HG03354 (cell line): Measurements from ENCODE around the gene HEXIM1.

Source experiments
- ATAC-seq: cut with Tn5 transposase; IDR thresholded peaks from one replicate; pipeline ENCODE4 v1.9.1; 2021; ENCODE audit warnings: mild to moderate bottlenecking; ENCODE audit not compliant: unreplicated experiment, poor library complexity, severe bottlenecking

HEXIM1 gene

DNA sequence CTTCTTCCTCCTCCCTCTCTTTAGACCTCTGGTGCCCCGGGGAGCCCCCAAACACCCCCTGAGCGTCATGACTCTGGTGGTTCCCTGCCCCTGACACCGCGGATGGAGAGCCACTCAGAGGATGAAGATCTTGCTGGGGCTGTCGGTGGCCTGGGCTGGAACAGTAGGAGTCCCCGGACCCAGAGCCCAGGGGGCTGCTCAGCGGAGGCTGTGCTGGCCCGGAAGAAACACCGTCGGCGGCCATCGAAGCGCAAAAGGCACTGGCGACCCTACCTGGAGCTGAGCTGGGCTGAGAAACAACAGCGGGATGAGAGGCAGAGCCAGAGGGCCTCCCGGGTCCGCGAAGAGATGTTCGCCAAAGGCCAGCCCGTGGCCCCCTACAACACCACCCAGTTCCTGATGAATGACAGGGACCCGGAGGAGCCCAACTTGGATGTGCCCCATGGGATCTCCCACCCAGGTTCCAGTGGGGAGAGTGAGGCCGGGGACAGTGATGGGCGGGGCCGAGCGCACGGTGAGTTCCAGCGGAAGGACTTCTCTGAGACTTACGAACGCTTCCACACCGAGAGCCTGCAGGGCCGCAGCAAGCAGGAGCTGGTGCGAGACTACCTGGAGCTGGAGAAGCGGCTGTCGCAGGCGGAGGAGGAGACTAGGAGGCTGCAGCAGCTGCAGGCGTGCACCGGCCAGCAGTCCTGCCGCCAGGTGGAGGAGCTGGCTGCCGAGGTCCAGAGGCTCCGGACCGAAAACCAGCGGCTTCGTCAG, 20.9 kb downstream of the HEXIM1 start:
- no peak for ATAC-seq

DNA sequence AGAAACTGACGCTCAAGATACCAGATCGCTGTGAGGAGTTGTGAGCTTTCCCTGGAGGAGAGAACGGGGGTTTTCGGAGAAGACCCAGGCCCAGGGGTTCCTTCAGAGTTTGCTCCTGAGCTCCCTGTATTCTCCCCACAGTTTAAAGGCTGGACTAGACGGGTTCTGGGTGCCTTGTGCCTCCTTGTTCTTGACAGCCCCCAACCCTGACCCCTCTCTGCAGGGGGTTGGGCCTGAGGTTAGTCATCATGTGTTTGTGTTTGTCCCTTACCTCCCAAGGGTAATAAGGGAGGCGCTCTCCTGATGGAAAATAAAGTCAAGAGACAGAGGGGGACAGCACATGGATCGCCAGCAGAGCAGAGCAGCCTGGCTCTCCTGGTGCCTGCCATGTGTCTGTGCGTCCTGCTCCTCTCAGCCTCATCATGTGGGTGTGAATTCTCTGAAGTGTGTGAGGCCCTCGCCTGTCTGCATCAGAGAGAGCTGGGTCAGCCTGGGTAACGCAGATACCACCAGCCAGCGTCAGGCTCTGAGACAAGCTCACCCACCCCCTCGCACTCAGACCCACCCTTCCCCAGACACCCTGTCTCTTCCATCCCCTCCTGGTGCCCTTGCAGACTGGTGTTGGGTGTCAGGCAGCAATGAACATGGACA, 22.1 kb downstream of the HEXIM1 start:
- no peak for ATAC-seq

DNA sequence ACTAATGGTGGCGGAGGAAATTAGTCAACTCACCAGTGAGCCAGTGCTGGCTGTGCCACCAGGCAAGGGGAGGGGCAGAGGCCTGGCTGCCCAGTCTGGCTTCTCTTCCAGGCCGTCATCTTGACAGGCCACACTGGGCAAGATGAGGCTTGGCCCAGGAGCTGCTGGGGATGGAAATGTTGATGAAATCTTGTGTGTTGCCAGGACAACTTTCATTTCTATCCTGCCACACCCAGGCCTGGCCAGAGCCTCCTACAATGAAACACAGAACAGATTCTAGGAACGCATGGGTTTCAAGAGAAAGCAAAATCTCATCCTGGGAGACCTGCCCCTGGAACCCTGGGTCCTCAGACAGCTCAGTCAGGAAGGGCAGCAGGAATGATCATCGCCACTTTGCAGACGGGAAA, 22.7 kb downstream of the HEXIM1 start:
- ATAC-seq, result no peak

DNA sequence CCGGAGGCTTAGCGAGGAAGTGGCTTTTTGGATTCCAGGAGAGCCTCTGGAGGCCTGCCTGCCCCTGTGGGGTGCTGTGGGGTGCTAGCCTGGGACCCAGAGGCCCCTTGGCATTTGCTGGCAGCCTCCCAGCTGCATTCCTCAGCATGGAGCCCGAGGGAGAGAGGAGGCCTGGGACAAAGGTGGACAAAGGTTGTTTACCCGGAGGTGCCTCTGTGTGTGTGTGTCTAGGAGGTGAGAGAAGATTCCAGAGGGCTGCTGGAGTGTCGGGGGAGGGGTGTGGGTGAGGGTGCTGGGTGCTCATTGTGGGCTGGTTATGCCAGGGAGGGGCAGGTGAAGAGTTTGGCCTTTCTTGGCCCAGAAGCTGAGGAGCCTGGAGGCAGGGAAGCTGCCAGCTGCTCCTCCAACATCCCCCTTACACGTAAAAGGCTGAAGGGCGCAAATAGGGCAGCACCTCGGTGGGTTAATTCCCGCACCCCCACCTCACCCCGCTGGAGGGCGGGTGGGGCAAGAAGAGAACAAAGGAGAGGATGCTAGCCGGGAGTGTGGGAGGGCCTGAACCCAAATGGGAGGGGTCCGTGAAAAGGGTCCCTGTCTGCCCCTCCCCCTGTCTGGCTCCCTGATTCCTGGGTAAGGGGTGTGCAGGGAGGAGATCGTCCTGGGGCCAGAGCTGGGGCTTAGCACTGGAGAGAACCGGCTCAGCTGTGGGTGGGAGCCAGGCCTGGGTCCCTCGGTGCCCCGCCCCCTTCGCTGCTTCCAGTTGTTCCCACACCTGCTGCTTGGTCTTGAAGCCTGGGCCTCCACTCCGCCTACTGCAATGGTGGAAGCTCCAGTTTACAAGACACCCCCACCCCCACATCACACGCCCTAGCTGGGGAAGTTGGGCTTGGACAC, 23.3 kb downstream of the HEXIM1 start:
- no peak for ATAC-seq

DNA sequence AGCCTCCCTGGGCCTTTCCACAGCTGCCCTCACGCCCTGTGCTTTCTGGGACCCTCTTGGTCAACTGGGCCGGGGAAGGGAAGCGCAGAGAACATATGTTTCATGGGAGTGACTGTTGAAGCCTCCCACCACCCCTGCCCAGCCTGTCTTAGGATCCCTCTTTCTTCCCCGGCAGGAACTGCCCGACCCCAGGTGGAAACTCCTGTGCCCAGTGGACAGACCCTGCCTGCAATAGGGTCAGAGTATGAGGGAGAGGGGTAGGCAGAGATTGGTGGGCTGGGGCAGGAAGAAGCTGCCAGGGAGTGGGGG, 23.9 kb downstream of the HEXIM1 start:
- ATAC-seq, result no peak

DNA sequence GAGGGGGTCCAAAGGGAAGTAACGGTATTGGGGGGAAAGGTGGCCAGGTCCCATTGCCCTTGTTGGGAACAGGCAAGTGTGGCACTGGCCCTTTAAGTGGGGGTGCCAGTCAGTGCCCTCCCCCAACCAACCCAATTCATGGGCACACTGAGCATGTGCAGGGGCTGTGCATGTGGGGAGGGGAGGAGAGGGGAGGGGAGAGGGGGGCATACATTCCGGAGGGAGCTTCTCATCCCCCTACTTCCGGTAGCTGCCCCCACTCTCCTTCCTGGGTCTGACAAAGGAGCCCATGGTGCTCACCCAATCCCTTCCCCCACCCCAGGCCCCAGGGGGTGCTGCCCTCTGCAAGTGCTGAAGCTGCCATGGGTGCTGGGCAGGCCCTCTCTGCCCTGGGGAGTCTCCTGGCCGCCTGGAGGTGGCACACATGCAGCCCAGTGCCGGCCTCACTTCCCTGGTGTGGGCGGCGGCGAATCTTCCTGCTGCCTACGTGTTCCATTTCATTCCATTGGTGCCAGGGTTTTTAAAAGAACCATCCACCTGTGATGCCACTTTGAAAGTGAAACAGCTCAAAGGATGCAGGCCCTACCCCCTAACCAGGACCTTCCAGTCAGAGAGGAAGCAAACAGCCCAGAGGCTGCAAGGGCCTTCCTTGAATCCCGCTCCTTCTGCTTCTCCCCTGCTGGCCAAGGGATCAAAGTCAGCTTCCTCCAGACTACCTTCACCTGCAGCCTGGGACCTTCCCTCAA, 24.4 kb downstream of the HEXIM1 start:
- no peak for ATAC-seq

DNA sequence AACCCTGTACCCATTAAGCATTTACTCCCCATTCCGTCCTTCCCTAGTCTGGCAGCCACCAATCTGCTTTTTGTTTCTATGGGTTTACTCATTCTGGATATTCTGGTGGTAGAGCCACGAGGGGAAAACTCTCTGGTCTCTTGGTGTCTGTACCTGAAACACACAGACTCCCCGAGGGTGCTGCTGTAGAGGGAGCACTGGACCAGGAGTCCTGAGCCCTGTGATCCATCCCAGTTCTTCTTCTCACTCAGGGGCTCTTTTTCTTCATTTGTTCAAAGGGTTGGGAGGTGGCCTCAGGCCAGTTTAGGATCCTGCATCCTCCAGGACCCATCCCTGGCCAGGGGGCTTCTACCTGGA, 27.5 kb downstream of the HEXIM1 start:
- ATAC-seq, result no peak

DNA sequence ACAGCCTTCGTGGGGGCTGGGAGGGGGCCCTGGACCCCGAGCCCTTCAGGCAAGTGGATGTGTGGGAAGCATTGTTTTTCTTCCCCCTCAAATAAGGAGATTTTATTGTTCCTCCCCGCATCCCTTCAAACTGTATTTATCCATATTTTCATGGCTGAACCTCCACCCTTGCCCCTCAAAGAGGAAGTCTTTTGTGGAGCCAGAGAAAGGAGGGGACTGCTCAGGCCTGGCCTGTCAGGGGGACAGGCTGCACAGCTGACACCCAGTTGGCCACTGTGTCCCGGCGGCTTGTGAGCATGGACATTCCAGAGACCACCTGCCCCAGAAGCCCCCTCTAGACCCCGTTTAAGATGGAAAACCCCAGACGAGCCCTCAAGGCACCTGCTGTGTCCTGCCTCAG, 29.3 kb downstream of the HEXIM1 start:
- no peak for ATAC-seq

DNA sequence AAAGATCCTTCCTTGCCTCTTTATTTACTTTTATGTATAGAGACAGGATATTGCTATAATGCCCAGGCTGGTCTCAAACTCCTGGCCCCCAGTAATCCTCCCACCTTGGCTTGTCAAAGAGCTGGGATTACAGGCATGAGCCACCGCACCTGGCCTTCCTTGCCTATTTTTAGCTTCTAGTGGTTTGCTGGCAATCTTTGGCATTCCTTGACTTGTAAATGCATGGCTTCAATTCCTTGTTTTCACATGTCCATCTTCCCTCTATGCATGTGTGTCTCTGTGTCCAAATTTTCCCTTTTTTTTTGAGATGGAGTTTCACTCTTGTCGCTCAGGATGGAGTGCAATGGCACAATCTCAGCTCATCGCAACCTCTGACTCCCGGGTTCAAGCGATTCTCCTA, 35.9 kb downstream of the HEXIM1 start:
- ATAC-seq, result no peak

DNA sequence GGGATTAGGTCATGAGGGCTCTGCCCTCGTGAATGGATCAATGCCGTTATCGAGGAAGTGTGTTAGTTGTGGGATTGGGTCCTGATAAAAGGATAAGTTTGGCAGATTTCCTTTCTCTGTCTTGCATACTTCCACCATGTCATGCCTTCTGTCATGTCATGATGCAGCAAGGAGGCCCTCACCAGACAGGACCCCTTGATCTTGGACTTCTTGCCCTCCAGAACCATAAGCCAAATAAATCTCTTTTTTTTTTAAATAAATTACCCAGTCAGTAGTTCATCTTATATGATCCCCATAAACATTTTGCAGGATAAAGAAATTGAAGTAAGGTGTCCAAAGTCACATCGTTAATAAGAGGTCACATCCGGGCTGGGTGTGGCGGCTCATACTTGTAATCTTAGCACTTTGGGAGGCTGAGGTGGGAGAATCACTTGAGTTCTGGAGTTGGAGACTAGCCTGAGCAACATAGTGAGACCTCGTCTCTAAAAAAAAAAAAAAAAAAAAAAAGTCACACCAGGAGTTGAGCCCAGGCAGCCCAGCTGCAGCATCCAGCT, 38.6 kb downstream of the HEXIM1 start:
- no peak for ATAC-seq

DNA sequence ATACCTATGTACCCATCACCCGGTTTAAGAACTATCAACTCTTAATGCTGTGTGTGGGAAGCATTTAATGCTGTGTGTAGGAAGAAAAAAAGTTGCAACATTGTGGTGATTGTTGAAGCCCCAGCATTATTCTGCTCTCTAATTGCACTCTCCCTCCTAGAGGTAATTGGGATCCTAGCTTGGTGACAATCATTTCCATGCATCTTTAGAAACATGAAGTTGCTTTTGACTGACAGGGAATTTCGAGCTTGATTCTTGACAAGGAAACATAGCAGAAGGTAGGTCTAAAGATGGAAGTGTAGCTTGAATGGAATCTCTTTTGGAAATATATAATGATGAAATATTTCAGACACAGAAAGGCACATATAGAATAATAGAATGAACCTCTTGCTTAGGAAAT, 40.7 kb downstream of the HEXIM1 start:
- no peak for ATAC-seq

DNA sequence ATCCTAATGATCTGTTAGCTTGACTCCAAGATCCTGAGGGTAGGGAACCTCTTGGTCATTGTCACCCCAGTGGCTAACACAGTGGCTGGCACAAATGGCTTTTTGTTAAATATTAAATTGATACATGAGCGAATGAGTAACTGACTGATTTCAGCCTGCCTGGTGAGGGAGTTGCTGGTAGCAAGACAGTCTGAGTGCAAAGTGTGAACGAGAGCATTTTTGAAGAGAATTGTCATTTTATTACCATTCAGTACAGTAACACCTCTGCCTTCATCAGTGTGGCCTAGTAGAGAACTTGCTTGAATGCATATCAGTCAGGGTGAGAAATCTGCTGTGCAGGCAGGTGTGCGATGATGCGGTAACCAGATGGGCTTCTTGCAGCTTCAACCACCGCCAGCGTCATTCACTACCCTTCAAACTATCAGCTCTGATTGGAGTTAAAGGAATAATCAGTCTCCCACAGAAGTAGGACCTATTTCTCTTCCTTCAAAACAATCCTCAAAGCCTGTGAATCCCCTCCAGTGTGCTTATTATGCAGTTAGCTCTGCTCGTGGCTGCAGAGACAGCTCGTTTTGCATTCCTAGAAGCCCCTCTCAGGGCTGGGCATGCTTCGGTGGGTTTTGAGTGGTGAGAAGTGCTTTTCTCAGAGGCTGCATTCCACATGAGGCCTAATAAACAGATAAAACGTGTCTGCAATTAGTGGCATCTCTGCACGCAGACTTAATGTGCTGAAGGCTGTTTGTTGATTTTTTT, 42.4 kb downstream of the HEXIM1 start:
- no peak for ATAC-seq

DNA sequence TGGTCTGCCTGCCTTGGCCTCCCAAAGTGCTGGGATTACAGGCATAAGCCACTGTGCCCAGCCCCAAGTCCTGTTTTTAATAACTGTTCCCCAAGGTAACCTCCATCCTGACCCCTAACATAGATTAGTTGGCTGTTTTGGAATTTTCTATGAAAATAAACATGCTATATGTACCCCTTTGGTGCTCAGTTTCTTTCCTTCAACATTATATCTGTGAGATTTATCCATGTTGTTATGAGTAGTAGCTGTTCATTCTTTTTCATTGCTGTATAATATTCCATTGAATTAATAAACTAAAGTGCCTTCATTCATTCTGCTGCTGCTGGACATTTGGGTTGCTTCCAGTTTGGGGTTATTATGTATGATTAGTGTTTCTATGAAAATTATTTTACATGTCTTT, 47.1 kb downstream of the HEXIM1 start:
- no peak for ATAC-seq

DNA sequence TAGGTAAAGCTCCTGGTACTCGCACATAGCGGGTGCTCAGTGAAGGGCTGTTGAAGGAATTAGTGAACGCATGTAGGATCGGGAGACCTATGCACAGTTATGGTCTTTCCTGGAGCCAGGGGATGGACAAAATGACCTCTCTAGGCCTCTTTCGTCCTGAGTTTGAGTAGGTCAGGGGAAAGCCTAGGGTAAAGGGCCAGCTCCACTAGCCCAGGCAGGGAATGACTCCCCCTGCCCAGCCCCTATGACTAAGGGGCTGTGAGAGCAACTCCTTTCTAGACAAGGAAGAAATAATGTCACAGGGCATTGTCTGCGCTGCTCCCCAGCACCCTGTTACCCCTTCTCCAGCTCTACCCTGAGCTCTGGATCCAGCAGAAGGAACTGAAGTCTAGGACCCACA, 48.8 kb downstream of the HEXIM1 start:
- ATAC-seq, result no peak

DNA sequence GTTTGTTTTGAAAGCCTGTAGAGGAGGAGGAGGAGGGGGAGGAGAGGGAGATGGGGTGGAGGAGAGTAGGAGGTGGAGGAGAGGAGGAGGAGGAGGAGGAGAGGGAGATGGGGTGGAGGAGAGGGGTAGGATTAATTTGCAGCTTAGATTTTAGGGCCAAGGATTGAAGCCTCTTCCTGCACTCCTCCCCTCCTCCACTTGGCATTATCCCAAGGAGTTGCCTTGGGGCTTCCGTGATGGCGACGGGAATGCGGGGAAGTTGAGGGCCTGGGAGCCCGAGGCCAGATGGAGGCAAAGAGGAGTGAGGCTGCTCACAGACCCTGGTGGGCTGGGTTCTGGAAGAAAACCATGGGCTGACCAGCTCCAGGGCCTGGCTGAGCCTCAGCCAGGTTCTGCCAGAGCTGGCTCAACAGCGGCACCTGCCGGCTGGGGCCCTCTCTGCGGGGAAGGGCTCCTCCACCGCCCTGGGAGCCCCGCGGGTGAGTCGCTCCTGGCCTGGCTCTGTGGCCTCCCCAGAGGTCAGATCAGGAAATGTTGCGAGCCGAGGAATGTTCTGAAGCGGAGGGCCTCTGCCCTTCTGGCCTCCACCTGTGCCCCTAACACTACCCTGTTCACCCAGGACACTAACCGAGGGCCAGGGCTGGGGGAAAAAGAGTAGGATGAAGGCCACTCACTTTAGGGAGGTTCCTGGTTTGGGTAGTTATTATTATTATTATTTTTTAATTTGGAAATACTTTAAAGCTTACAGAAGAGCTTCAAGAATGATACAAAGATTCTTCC, 49.5 kb downstream of the HEXIM1 start:
- peak; percentile 82 for ATAC-seq

DNA sequence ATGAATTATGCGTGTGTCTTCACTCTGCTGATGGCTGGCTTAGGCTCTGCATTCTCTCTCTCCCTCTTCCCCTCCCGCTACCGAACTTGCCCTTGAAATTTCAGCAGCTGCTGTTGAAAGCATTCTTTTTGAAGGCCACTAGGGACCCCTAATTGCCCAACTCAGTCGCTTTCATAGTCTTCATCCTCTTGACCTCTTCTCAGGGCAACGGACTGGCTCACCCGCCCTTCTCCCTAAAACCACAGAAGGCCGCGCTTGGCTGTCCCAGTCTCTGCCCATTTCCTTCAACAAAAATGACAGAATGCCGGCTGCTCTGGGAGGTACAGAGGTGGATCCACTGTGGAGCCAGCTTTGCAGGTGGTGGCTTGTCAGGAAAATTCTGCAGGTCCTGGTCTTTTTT, 52.4 kb downstream of the HEXIM1 start:
- ATAC-seq, result no peak

DNA sequence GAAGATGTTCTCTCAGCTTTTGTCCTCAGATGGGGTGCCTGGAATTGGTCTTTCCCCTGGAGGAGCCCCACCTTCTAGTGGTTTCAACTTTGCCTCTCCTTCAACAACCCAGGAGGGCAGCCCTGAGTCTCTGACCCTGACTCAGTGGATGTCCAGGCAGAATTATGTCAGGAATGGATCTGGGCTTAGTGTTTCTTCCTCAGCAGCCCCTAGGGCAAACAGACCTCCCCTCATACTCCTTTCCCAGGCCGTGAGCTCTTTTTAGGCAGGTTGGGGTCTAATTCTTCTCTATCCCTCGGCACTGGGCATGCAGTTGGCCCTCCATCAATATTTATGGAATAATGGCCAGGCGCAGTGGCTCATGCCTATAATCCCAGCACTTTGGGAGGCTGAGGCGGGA, 53.2 kb downstream of the HEXIM1 start:
- ATAC-seq, result no peak
